OCI-LY1 (cell line): ENCODE measurements around the gene MAN1A1.

Experiments used
- EZH2 ChIP-seq: fragments of 200-600 bp; sonication (generic), shearing (Covaris generic); IDR thresholded peaks from 2 replicates; pipeline ENCODE4 v1.8.0; 2017; ENCODE audit warnings: borderline replicate concordance, mixed run types, mild to moderate bottlenecking, antibody characterized with exemption, low read length, moderate library complexity, mixed read lengths
- TF ChIP-seq, protein P1 (sequence below): fragments of 200-600 bp; sonication (generic), shearing (Covaris generic); IDR thresholded peaks from 2 replicates; pipeline ENCODE4 v1.5.1; 2017; ENCODE audit warnings: mild to moderate bottlenecking, antibody characterized with exemption, low read length, moderate library complexity, mixed read lengths

DNA sequence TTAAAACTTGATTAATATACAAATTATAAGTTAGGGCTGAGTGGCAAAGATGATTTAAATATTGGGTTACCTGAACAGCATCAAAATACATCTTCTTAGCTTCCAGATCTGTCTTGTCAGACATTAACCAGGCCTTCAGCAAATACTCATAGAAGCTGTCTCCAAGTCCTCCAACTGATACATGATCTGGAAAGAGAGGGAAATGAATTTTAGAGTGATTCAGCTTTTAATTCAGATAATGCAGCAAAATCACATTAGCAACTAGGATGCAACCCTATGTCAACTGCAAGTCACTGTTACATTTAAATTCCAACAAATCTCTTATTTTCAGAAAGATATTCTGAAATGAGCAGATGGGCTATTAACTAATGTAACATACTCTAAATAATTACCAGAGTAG is 155.9 kb downstream of the MAN1A1 start:
- no peak for TF ChIP-seq EZH2
- TF ChIP-seq, protein P1, sequence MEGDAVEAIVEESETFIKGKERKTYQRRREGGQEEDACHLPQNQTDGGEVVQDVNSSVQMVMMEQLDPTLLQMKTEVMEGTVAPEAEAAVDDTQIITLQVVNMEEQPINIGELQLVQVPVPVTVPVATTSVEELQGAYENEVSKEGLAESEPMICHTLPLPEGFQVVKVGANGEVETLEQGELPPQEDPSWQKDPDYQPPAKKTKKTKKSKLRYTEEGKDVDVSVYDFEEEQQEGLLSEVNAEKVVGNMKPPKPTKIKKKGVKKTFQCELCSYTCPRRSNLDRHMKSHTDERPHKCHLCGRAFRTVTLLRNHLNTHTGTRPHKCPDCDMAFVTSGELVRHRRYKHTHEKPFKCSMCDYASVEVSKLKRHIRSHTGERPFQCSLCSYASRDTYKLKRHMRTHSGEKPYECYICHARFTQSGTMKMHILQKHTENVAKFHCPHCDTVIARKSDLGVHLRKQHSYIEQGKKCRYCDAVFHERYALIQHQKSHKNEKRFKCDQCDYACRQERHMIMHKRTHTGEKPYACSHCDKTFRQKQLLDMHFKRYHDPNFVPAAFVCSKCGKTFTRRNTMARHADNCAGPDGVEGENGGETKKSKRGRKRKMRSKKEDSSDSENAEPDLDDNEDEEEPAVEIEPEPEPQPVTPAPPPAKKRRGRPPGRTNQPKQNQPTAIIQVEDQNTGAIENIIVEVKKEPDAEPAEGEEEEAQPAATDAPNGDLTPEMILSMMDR, result no peak
